SK-N-SH (cell line): ENCODE data around the gene CYP1B1. TPM values are rescaled to one million over a fixed set of nuclear protein-coding genes. Genes with fewer than 3 reads are reported as not detected.
"Not testable (repeated sequence)": the region's sequence is repeated elsewhere in the genome, so short reads cannot be mapped to it uniquely, and the experiment has no call there.

Experiments
- CTCF ChIA-PET: fragments of 300-600, 350-600 bp; formaldehyde crosslinking; extraction: SDS; loops from one replicate; lab custom pipeline; 2021; lab: Yijun Ruan, JAX
- POLR2A ChIA-PET: fragments of 350-600 bp; sonication (Branson Sonifier 250); formaldehyde crosslinking; extraction: SDS; loops from one replicate; lab custom pipeline; 2020; ENCODE audit warnings: antibody characterized with exemption, inconsistent platforms; lab: Yijun Ruan, JAX
- DNase-seq: peaks from one replicate; pipeline ENCODE4 v3.0.0; 2012
- H2AFZ ChIP-seq: fragments of 200-600 bp; sonication (generic); 2 replicates; pipeline ENCODE4 v1.8.1; 2016; ENCODE audit warnings: antibody characterized with exemption, mild to moderate bottlenecking, low read depth
- H3F3A ChIP-seq: fragments of 200-600 bp; sonication (generic); replicated peaks from 2 replicates; pipeline ENCODE3; 2016; ENCODE audit warnings: antibody characterized with exemption, mild to moderate bottlenecking; ENCODE audit not compliant: insufficient read depth
- H3K27ac ChIP-seq, 2 experiments: fragments of 200-500 bp in 1 of 2; fragments of 200-600 bp in 1 of 2; sonication (Bioruptor generic) in 1 of 2; sonication (generic), shearing (Covaris generic) in 1 of 2; 2 replicates each; pipeline versions ENCODE4 v1.5.1 to v1.6.1; 2014 to 2016; ENCODE audit warnings: low read depth in 2 of 2, inconsistent platforms in 1 of 2, low read length in 1 of 2, mild to moderate bottlenecking in 1 of 2, mixed read lengths in 1 of 2
- H3K27me3 ChIP-seq: fragments of 200-600 bp; sonication (generic), shearing (Covaris generic); 2 replicates; pipeline ENCODE4 v1.6.1; 2016; ENCODE audit warnings: mixed run types; ENCODE audit not compliant: insufficient read depth
- H3K36me3 ChIP-seq, 2 experiments: fragments of 200-500 bp in 1 of 2; fragments of 200-600 bp in 1 of 2; sonication (Bioruptor generic) in 1 of 2; sonication (generic) in 1 of 2; replicated peaks in 1 of 2; 2 replicates each; pipeline versions ENCODE3 to v1.5.1; 2014 to 2016; ENCODE audit warnings: low read length in 1 of 2, mild to moderate bottlenecking in 1 of 2; ENCODE audit not compliant: insufficient read depth in 2 of 2, control insufficient read depth in 1 of 2
- H3K4me1 ChIP-seq, 2 experiments: fragments of 200-500 bp in 1 of 2; fragments of 200-600 bp in 1 of 2; sonication (Bioruptor generic) in 1 of 2; sonication (generic), shearing (Covaris generic) in 1 of 2; 2 replicates each; pipeline versions ENCODE4 v1.5.1 to v1.6.1; 2014 to 2016; ENCODE audit warnings: low read depth in 1 of 2, low read length in 1 of 2, mixed run types in 1 of 2; ENCODE audit not compliant: insufficient read depth in 2 of 2, control insufficient read depth in 1 of 2
- H3K4me2 ChIP-seq: fragments of 200-600 bp; sonication (generic), shearing (Covaris generic); 2 replicates; pipeline ENCODE4 v1.6.1; 2017; ENCODE audit warnings: mixed run types
- H3K4me3 ChIP-seq, 2 experiments: fragments of 200-500 bp in 1 of 2; fragments of 200-600 bp in 1 of 2; sonication (Bioruptor generic) in 1 of 2; sonication (generic), shearing (Covaris generic) in 1 of 2; 2 replicates each; pipeline versions ENCODE4 v1.5.1 to v1.8.1; 2014 to 2016; ENCODE audit warnings: low read depth in 2 of 2, inconsistent platforms in 1 of 2, low read length in 1 of 2, mild to moderate bottlenecking in 1 of 2, mixed read lengths in 1 of 2, moderate library complexity in 1 of 2
- H3K79me2 ChIP-seq: fragments of 200-600 bp; sonication (generic); 2 replicates; pipeline ENCODE4 v1.8.1; 2017; ENCODE audit warnings: mild to moderate bottlenecking; ENCODE audit not compliant: insufficient read depth
- H3K9ac ChIP-seq: fragments of 200-600 bp; sonication (generic); 2 replicates; pipeline ENCODE4 v1.6.1; 2017; ENCODE audit warnings: mixed run types
- H3K9me2 ChIP-seq: fragments of 200-600 bp; sonication (generic); 2 replicates; pipeline ENCODE4 v1.6.1; 2017; ENCODE audit warnings: mixed run types
- H3K9me3 ChIP-seq: fragments of 200-600 bp; sonication (generic); 2 replicates; pipeline ENCODE4 v1.6.1; 2017; ENCODE audit warnings: mixed run types, mild to moderate bottlenecking, moderate library complexity
- H4K20me1 ChIP-seq: fragments of 200-600 bp; sonication (generic); 2 replicates; pipeline ENCODE4 v1.6.1; 2017; ENCODE audit warnings: mild to moderate bottlenecking, mixed run types; ENCODE audit not compliant: insufficient read depth
- CTCF ChIP-seq: fragments of 200-600 bp; sonication (generic); IDR thresholded peaks from 2 replicates; pipeline ENCODE4 v1.6.1; 2017; ENCODE audit warnings: antibody characterized with exemption, mild to moderate bottlenecking, moderate library complexity
- ELF1 ChIP-seq: IDR thresholded peaks from 2 replicates; pipeline ENCODE4 v1.4.0; 2012
- FOXJ3 ChIP-seq: sonication (generic); formaldehyde crosslinking; IDR thresholded peaks from 2 replicates; pipeline ENCODE4 v1.5.1; 2020; ENCODE audit warnings: mild to moderate bottlenecking, missing genetic modification reagents
- JUND ChIP-seq: IDR thresholded peaks from 2 replicates; pipeline ENCODE4 v1.4.0; 2012
- MEF2A ChIP-seq: IDR thresholded peaks from 2 replicates; pipeline ENCODE4 v1.4.0; 2012; ENCODE audit warnings: low read depth, borderline replicate concordance
- MXI1 ChIP-seq: IDR thresholded peaks from 2 replicates; pipeline ENCODE4 v1.6.1; 2012; ENCODE audit warnings: mild to moderate bottlenecking, low read depth, low read length, improper control_type of control experiment
- POLR2AphosphoS5 ChIP-seq: IDR thresholded peaks from 2 replicates; pipeline ENCODE4 v1.6.1; 2012; ENCODE audit warnings: low read depth, low read length
- RAD21 ChIP-seq: IDR thresholded peaks from 2 replicates; pipeline ENCODE4 v1.6.1; 2012; ENCODE audit warnings: mild to moderate bottlenecking, low read length
- REST ChIP-seq: IDR thresholded peaks from 2 replicates; pipeline ENCODE4 v1.6.1; 2012; ENCODE audit warnings: mild to moderate bottlenecking, low read depth, low read length, moderate library complexity
- TCF12 ChIP-seq: IDR thresholded peaks from 2 replicates; pipeline ENCODE4 v1.4.0; 2012
- TEAD4 ChIP-seq: IDR thresholded peaks from 2 replicates; pipeline ENCODE4 v1.4.0; 2012; ENCODE audit warnings: mild to moderate bottlenecking, borderline replicate concordance; ENCODE audit not compliant: insufficient read depth
- USF1 ChIP-seq: IDR thresholded peaks from 2 replicates; pipeline ENCODE4 v1.4.0; 2012; ENCODE audit warnings: low read depth, borderline replicate concordance
- WGBS: methylation state at CpG from one replicate; pipeline ENCODE4 v1.1.6; 2017; ENCODE audit warnings: low lambda C conversion rate; 5-methylcytosine and 5-hydroxymethylcytosine counted together
- polyA plus RNA-seq, 3 experiments: library from polyadenylated mRNA; depleted of rRNA; stranded (reverse); fragments of >200 nt; gene quantifications; 2 replicates each; pipeline ENCODE4 v1.2.3, GENCODE V29; 2012

CYP1B1 gene
- polyA plus RNA-seq, 1 of the 3 experiments (the other 2 are of a cell fraction) = 0.20 TPM

GRCh38 chr2:38113051-38113450 lies 37.1 kb upstream of the CYP1B1 start:
- no peaks in the 10 kb centered on the region for H4K20me1 ChIP-seq
- no peak for TF ChIP-seq TCF12
- no peak for TF ChIP-seq TEAD4
- TF ChIP-seq JUND = no peak
- no peak for TF ChIP-seq ELF1
- no peak for TF ChIP-seq REST
- no peak for TF ChIP-seq USF1
- no peak for TF ChIP-seq CTCF
- TF ChIP-seq MEF2A = no peak
- TF ChIP-seq POLR2AphosphoS5 = no peak
- TF ChIP-seq RAD21 = no peak
- TF ChIP-seq FOXJ3 (CRISPR knock-in tag) = no peak
- TF ChIP-seq MXI1 = no peak
- TF ChIP-seq, all 33 proteins: peak for 0
- Histone ChIP-seq H3K9me2 (no peaks in the 10 kb centered on the region), H3K27me3 (no peaks in the 10 kb centered on the region), H3K4me1 (peaks cover 0 to 38% of the 10 kb centered on the region in 2 experiments; a peak in 2 of 4 replicates), H3K4me2 (no peak overlapping the region), H3K4me3 (no peak overlapping the region), H3K79me2 (no peaks in the 10 kb centered on the region), H3K9me3 (no peaks in the 10 kb centered on the region), H3K27ac (no peak overlapping the region), H2AFZ (no peak overlapping the region), H3K36me3 (no peaks in the 10 kb centered on the region), H3F3A (no peaks in the 10 kb centered on the region), H3K9ac (no peak overlapping the region)
- no peak for DNase-seq
- POLR2A ChIA-PET = interaction anchor here (1.5 kb wide), 1 partner anchor 37 kb away, joined by 4 read pairs; the partner anchor contains the start of gene CYP1B1
- CTCF ChIA-PET = interaction anchor here (0.8 to 12.4 kb wide), 9 partner anchors 17 to 717 kb away, joined by 3 to 157 read pairs (median 4); partner anchors contain the start of gene CYP1B1
- WGBS = 82% methylated on average over 3 of the region's 3 CpGs

- H3K4me2 ChIP-seq, DNase-seq, H3K36me3 ChIP-seq, H3K27ac ChIP-seq, POLR2A ChIA-PET, H3K4me3 ChIP-seq, H3K27me3 ChIP-seq, H2AFZ ChIP-seq, H3K9ac ChIP-seq, H3K79me2 ChIP-seq, H4K20me1 ChIP-seq, H3K9me3 ChIP-seq, H3F3A ChIP-seq, H3K9me2 ChIP-seq: not testable (repeated sequence)
- peaks cover 5 to 51% of the 10 kb centered on the region in 2 experiments; a peak in 3 of 4 replicates for H3K4me1 ChIP-seq
- WGBS = 66% methylated on average over 4 of the region's 4 CpGs
- CTCF ChIA-PET = interaction anchor here (0.8 to 12.4 kb wide), 2 partner anchors 34 to 129 kb away, joined by 3 to 157 read pairs; partner anchors contain the start of gene CYP1B1
Observed at GRCh38 chr2:38111350-38111749, 35.4 kb upstream of the CYP1B1 start.
